H1 (cell line): ENCODE results near the gene ITGA5. TPM values are rescaled to one million over a fixed set of nuclear protein-coding genes. Genes with fewer than 3 reads are reported as not detected.

Experiments used
- BACH1 ChIP-seq: IDR thresholded peaks from 2 replicates; pipeline ENCODE4 v1.6.1; 2012; ENCODE audit warnings: low read length, improper control_type of control experiment
- CREB1 ChIP-seq: IDR thresholded peaks from 2 replicates; pipeline ENCODE4 v1.6.1; 2012; ENCODE audit warnings: inconsistent platforms
- EP300 ChIP-seq, 2 experiments: IDR thresholded peaks; 1 replicate in 1 of 2; 2 replicates in 1 of 2; pipeline ENCODE4 v1.6.1; 2011 to 2012; ENCODE audit warnings: low read depth in 2 of 2, low read length in 2 of 2, mild to moderate bottlenecking in 2 of 2, borderline replicate concordance in 1 of 2, inconsistent platforms in 1 of 2, moderate library complexity in 1 of 2
- GTF2F1 ChIP-seq: IDR thresholded peaks from 2 replicates; pipeline ENCODE4 v1.6.1; 2012; ENCODE audit warnings: low read depth, low read length, improper control_type of control experiment, borderline replicate concordance
- KDM4A ChIP-seq: IDR thresholded peaks from one replicate; pipeline ENCODE4 v1.7.1; 2012; ENCODE audit warnings: low read depth, mild to moderate bottlenecking, moderate library complexity, low read length, inconsistent platforms; ENCODE audit not compliant: severe bottlenecking
- TAF1 ChIP-seq: IDR thresholded peaks from 2 replicates; pipeline ENCODE4 v1.6.1; 2011; ENCODE audit warnings: mild to moderate bottlenecking, low read depth, low read length
- polyA plus RNA-seq, 7 experiments: library from polyadenylated mRNA; depleted of rRNA in 3 of 7; stranded (reverse) in 5 of 7; unstranded in 2 of 7; fragments of >200 nt in 5 of 7; fragments of 200-250 nt in 2 of 7; gene quantifications; 1 replicate in 5 of 7; 2 replicates in 1 of 7; 4 replicates in 1 of 7; pipeline versions ENCODE4 v1.2.1 to v1.2.3, GENCODE V29; 2011 to 2013; ENCODE audit warnings: missing spikeins in 2 of 7, mixed read lengths in 2 of 7
- total RNA-seq: library from RNA; stranded (reverse); fragmentation: NEBNext Ultra II Directional; extraction: Animal tissue kit (Norgen Biotek cat#: 25700); gene quantifications from 2 replicates; pipeline ENCODE4 v1.2.1, GENCODE V29; 2021

The ITGA5 gene
- total and polyA plus RNA-seq, 2 of the 8 experiments (the other 6 are each of a cell fraction or from before 2014, with no cell fraction given): 11.6 to 19.4 TPM

DNA sequence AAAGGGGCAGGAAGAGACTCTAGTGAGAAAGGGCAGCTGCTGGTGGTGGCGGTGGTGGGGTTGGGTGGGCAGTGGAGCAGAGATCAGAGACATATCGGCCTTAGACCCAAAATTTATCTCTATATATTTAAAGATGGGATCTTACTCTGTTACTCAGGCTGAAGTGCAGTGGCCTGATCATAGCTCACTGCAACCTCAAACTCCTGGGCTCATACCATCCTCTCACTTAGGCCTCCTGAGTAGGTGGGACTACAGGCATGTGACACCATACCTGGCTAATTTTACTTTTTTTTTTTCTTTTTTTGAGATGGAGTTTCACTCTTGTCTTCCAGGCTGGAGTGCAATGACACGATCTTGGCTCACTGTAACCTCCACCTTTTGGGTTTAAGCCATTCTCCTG lies 18.6 kb upstream of the ITGA5 start (continued):
- TF ChIP-seq TAF1 (no peak), EP300 (IDR thresholded peaks at IDR 0.05; ENCODE audit: borderline replicate concordance in 1 of 2, low read depth in 2 of 2, low read length in 2 of 2) (no peak), CREB1 (no peak), GTF2F1 (no peak), BACH1 (no peak), KDM4A (no peak)
